ENCODE results near the gene RFTN1.

The RFTN1 gene

GRCh38 chr3:16456784-16457415 lies 56.6 kb downstream of the RFTN1 start:
- TF ChIP-seq POU2F2 (IDR thresholded peaks at IDR 0.05; ENCODE audit: low read depth, low read length) (no peak), PAX5 (IDR thresholded peaks at IDR 0.05; ENCODE audit: insufficient read depth, low read length, severe bottlenecking) (no peak), POLR2AphosphoS5 (IDR thresholded peaks at IDR 0.05; ENCODE audit: low read depth, low read length) (no peak), POLR2A (IDR thresholded peaks at IDR 0.05; ENCODE audit: low read depth, low read length) (no peak), SPI1 (IDR thresholded peaks at IDR 0.05; ENCODE audit: low read depth, low read length) (no peak), TAF1 (IDR thresholded peaks at IDR 0.05; ENCODE audit: low read depth, low read length) (no peak)
- DNase-seq (ENCODE audit: insufficient read length, low spot score) (no peak), FAIRE-seq (no peak)

- DNase-seq (ENCODE audit: insufficient read length, low spot score) (no peak), FAIRE-seq (no peak)
- no peak for TF ChIP-seq POU2F2 (IDR thresholded peaks at IDR 0.05; ENCODE audit: low read depth, low read length)
- no peak for TF ChIP-seq POLR2A (IDR thresholded peaks at IDR 0.05; ENCODE audit: low read depth, low read length)
- TF ChIP-seq POLR2AphosphoS5 (IDR thresholded peaks at IDR 0.05; ENCODE audit: low read depth, low read length), result no peak
- TF ChIP-seq SPI1 (IDR thresholded peaks at IDR 0.05; ENCODE audit: low read depth, low read length), result no peak
- TF ChIP-seq TAF1 (IDR thresholded peaks at IDR 0.05; ENCODE audit: low read depth, low read length), result no peak
- TF ChIP-seq PAX5 (IDR thresholded peaks at IDR 0.05; ENCODE audit: insufficient read depth, low read length, severe bottlenecking), result no peak
Observed at GRCh38 chr3:16455966-16456365, 57.5 kb downstream of the RFTN1 start.

GRCh38 chr3:16455001-16455400 lies 58.5 kb downstream of the RFTN1 start:
- FAIRE-seq (no peak), DNase-seq (ENCODE audit: insufficient read length, low spot score) (no peak)

GRCh38 chr3:16452261-16452660 lies 61.2 kb downstream of the RFTN1 start:
- FAIRE-seq (no peak), DNase-seq (ENCODE audit: insufficient read length, low spot score) (no peak)
- TF ChIP-seq POU2F2 (IDR thresholded peaks at IDR 0.05; ENCODE audit: low read depth, low read length) (no peak), TAF1 (IDR thresholded peaks at IDR 0.05; ENCODE audit: low read depth, low read length) (no peak), POLR2A (IDR thresholded peaks at IDR 0.05; ENCODE audit: low read depth, low read length) (no peak), SPI1 (IDR thresholded peaks at IDR 0.05; ENCODE audit: low read depth, low read length) (no peak), POLR2AphosphoS5 (IDR thresholded peaks at IDR 0.05; ENCODE audit: low read depth, low read length) (no peak)

More at GRCh38 chr3:16455001-16455400, 58.5 kb downstream of the RFTN1 start:
- no peak for TF ChIP-seq PAX5 (IDR thresholded peaks at IDR 0.05; ENCODE audit: insufficient read depth, low read length, severe bottlenecking)
- no peak for TF ChIP-seq TAF1 (IDR thresholded peaks at IDR 0.05; ENCODE audit: low read depth, low read length)
- TF ChIP-seq POLR2AphosphoS5 (IDR thresholded peaks at IDR 0.05; ENCODE audit: low read depth, low read length), result no peak
- TF ChIP-seq POLR2A (IDR thresholded peaks at IDR 0.05; ENCODE audit: low read depth, low read length), result no peak
- TF ChIP-seq SPI1 (IDR thresholded peaks at IDR 0.05; ENCODE audit: low read depth, low read length), result no peak
- no peak for TF ChIP-seq POU2F2 (IDR thresholded peaks at IDR 0.05; ENCODE audit: low read depth, low read length)

GRCh38 chr3:16449369-16449768 lies 64.1 kb downstream of the RFTN1 start:
- DNase-seq (ENCODE audit: insufficient read length, low spot score) (no peak), FAIRE-seq (peak; percentile 59)
- TF ChIP-seq TAF1 (IDR thresholded peaks at IDR 0.05; ENCODE audit: low read depth, low read length) (no peak), POLR2AphosphoS5 (IDR thresholded peaks at IDR 0.05; ENCODE audit: low read depth, low read length) (no peak), PAX5 (IDR thresholded peaks at IDR 0.05; ENCODE audit: insufficient read depth, low read length, severe bottlenecking) (no peak), SPI1 (IDR thresholded peaks at IDR 0.05; ENCODE audit: low read depth, low read length) (no peak), POU2F2 (IDR thresholded peaks at IDR 0.05; ENCODE audit: low read depth, low read length) (no peak), POLR2A (IDR thresholded peaks at IDR 0.05; ENCODE audit: low read depth, low read length) (no peak)

- FAIRE-seq, result no peak
- TF ChIP-seq PAX5 (IDR thresholded peaks at IDR 0.05; ENCODE audit: insufficient read depth, low read length, severe bottlenecking) (no peak), POLR2A (IDR thresholded peaks at IDR 0.05; ENCODE audit: low read depth, low read length) (no peak), TAF1 (IDR thresholded peaks at IDR 0.05; ENCODE audit: low read depth, low read length) (no peak), SPI1 (IDR thresholded peaks at IDR 0.05; ENCODE audit: low read depth, low read length) (no peak)
- DNase-seq (ENCODE audit: insufficient read length, low spot score), result no peak
Observed at GRCh38 chr3:16448639-16449070, 64.8 kb downstream of the RFTN1 start.

- no peak for DNase-seq (ENCODE audit: insufficient read length, low spot score)
- TF ChIP-seq POLR2A (IDR thresholded peaks at IDR 0.05; ENCODE audit: low read depth, low read length) (no peak), TAF1 (IDR thresholded peaks at IDR 0.05; ENCODE audit: low read depth, low read length) (no peak), POU2F2 (IDR thresholded peaks at IDR 0.05; ENCODE audit: low read depth, low read length) (no peak), PAX5 (IDR thresholded peaks at IDR 0.05; ENCODE audit: insufficient read depth, low read length, severe bottlenecking) (no peak), SPI1 (IDR thresholded peaks at IDR 0.05; ENCODE audit: low read depth, low read length) (no peak), POLR2AphosphoS5 (IDR thresholded peaks at IDR 0.05; ENCODE audit: low read depth, low read length) (no peak)
- FAIRE-seq, result no peak
Observed at GRCh38 chr3:16447135-16447534, 66.4 kb downstream of the RFTN1 start.

- DNase-seq (ENCODE audit: insufficient read length, low spot score) (no peak), FAIRE-seq (peak; percentile 65)
- TF ChIP-seq POLR2AphosphoS5 (IDR thresholded peaks at IDR 0.05; ENCODE audit: low read depth, low read length), result no peak
- no peak for TF ChIP-seq PAX5 (IDR thresholded peaks at IDR 0.05; ENCODE audit: insufficient read depth, low read length, severe bottlenecking)
Observed at GRCh38 chr3:16444344-16444743, 69.2 kb downstream of the RFTN1 start.

- TF ChIP-seq POLR2AphosphoS5 (IDR thresholded peaks at IDR 0.05; ENCODE audit: low read depth, low read length), result no peak
- TF ChIP-seq POU2F2 (IDR thresholded peaks at IDR 0.05; ENCODE audit: low read depth, low read length), result no peak
- no peak for TF ChIP-seq SPI1 (IDR thresholded peaks at IDR 0.05; ENCODE audit: low read depth, low read length)
- TF ChIP-seq PAX5 (IDR thresholded peaks at IDR 0.05; ENCODE audit: insufficient read depth, low read length, severe bottlenecking), result no peak
- no peak for TF ChIP-seq POLR2A (IDR thresholded peaks at IDR 0.05; ENCODE audit: low read depth, low read length)
- TF ChIP-seq TAF1 (IDR thresholded peaks at IDR 0.05; ENCODE audit: low read depth, low read length), result no peak
- FAIRE-seq (peak; percentile 23), DNase-seq (ENCODE audit: insufficient read length, low spot score) (no peak)
Observed at GRCh38 chr3:16442730-16443129, 70.8 kb downstream of the RFTN1 start.

GRCh38 chr3:16441371-16441875 lies 72.1 kb downstream of the RFTN1 start:
- FAIRE-seq (peak; percentile 16), DNase-seq (ENCODE audit: insufficient read length, low spot score) (no peak)
- TF ChIP-seq POLR2AphosphoS5 (IDR thresholded peaks at IDR 0.05; ENCODE audit: low read depth, low read length) (no peak), POLR2A (IDR thresholded peaks at IDR 0.05; ENCODE audit: low read depth, low read length) (no peak), SPI1 (IDR thresholded peaks at IDR 0.05; ENCODE audit: low read depth, low read length) (no peak), TAF1 (IDR thresholded peaks at IDR 0.05; ENCODE audit: low read depth, low read length) (no peak), PAX5 (IDR thresholded peaks at IDR 0.05; ENCODE audit: insufficient read depth, low read length, severe bottlenecking) (no peak), POU2F2 (IDR thresholded peaks at IDR 0.05; ENCODE audit: low read depth, low read length) (no peak)
